A673 (cell line): ENCODE measurements around the gene GUCY1B1.

Source experiments
- CTCF ChIP-seq: fragments of 300-800, 200-600 bp; sonication (generic); conservative IDR thresholded peaks from 2 replicates; pipeline ENCODE4 v1.5.1; 2017; ENCODE audit warnings: low read depth, mild to moderate bottlenecking, antibody characterized with exemption, low read length, moderate library complexity, mixed read lengths
- EZH2 ChIP-seq: fragments of 200-600 bp; sonication (generic); IDR thresholded peaks from 2 replicates; pipeline ENCODE4 v1.6.1; 2017; ENCODE audit warnings: borderline replicate concordance, low read depth, mild to moderate bottlenecking, mixed read lengths, antibody characterized with exemption, low read length; ENCODE audit not compliant: poor library complexity, severe bottlenecking

DNA sequence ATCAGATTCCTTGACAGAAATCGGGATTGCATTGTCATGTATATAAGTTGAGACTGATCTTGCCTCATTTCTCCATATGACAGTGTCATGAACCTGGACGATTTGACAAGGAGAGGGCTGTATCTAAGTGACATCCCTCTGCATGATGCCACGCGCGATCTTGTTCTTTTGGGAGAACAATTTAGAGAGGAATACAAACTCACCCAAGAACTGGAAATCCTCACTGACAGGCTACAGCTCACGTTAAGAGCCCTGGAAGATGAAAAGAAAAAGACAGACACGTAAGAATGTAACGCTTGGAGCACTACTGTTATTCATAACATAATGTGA is 40.9 kb downstream of the GUCY1B1 start:
- no peak for TF ChIP-seq CTCF
- TF ChIP-seq EZH2 = no peak
